A673 (cell line): Measurements from ENCODE around the gene PRKAR1A.

Source experiments
- CTCF ChIP-seq: fragments of 300-800, 200-600 bp; sonication (generic); conservative IDR thresholded peaks from 2 replicates; pipeline ENCODE4 v1.5.1; 2017; ENCODE audit warnings: low read depth, mild to moderate bottlenecking, antibody characterized with exemption, low read length, moderate library complexity, mixed read lengths
- EZH2 ChIP-seq: fragments of 200-600 bp; sonication (generic); IDR thresholded peaks from 2 replicates; pipeline ENCODE4 v1.6.1; 2017; ENCODE audit warnings: borderline replicate concordance, low read depth, mild to moderate bottlenecking, mixed read lengths, antibody characterized with exemption, low read length; ENCODE audit not compliant: poor library complexity, severe bottlenecking

- TF ChIP-seq CTCF (no peak), EZH2 (no peak)
These were observed 54.2 kb downstream of the PRKAR1A start for GRCh38 chr17:68566442-68566738.
